ENCODE data around the gene DIABLO.

- TF ChIP-seq CTCF (IDR thresholded peaks at IDR 0.05) (no peak), POLR2A (IDR thresholded peaks at IDR 0.05) (no peak), POLR2AphosphoS5 (IDR thresholded peaks at IDR 0.05) (no peak)
These were observed 13.0 kb upstream of the DIABLO start for GRCh38 chr12:122238861-122239260.

Data from upper lobe of left lung (tissue), 4 donors.